ENCODE data around the gene SEC24C.

GRCh38 chr10:73732426-73732825, 11.7 kb upstream of the SEC24C start:
- TF ChIP-seq CTCF (IDR thresholded peaks at IDR 0.05) (no peak), POLR2AphosphoS5 (IDR thresholded peaks at IDR 0.05; ENCODE audit: low read depth, low read length) (no peak), REST (IDR thresholded peaks at IDR 0.05; ENCODE audit: insufficient read depth in 1 of 2, low read depth in 2 of 2, low read length in 1 of 2) (no peak), SIN3A (IDR thresholded peaks at IDR 0.05; ENCODE audit: borderline replicate concordance, insufficient read depth, low read depth, low read length) (no peak)

Data from Panc1 (cell line).